Measurements from ENCODE around the gene MTIF3. TPM values are rescaled to one million over a fixed set of nuclear protein-coding genes. Genes with fewer than 3 reads are reported as not detected.

MTIF3 gene
- total and polyA plus RNA-seq, 7 donors = 64.3 to 125 (median 84.4) TPM

DNA sequence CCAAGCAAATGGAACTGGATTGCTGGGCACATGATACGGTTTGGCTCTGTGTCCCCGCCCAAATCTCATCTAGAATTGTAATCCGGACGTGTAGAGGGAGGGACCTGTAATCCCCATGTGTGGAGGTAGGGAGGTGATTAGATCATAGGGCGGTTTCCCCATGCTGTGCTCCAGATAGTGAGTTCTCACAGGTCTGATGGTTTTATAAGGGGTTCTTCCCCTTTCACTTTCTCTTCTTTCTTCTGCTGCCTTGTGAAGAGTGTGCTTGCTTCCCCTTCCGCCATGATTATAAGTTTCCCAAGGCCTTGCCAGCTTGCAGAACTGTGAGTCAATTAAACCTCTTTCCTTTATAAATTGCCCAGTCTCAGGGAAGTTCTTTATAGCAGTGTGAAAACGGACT is 32.6 kb upstream of the MTIF3 start:
- Histone ChIP-seq H3K4me1 (peaks cover 0 to 7% (median 0%) of the 10 kb centered on the region in 4 donors), H3K27ac (no peak overlapping the region), H3K36me3 (no peaks in the 10 kb centered on the region), H3K9me3 (peaks cover 0 to 2% (median 0%) of the 10 kb centered on the region in 4 donors), H3K4me3 (no peak overlapping the region), H3K27me3 (no peaks in the 10 kb centered on the region)
- DNase-seq = no peak
- TF ChIP-seq, protein P1, sequence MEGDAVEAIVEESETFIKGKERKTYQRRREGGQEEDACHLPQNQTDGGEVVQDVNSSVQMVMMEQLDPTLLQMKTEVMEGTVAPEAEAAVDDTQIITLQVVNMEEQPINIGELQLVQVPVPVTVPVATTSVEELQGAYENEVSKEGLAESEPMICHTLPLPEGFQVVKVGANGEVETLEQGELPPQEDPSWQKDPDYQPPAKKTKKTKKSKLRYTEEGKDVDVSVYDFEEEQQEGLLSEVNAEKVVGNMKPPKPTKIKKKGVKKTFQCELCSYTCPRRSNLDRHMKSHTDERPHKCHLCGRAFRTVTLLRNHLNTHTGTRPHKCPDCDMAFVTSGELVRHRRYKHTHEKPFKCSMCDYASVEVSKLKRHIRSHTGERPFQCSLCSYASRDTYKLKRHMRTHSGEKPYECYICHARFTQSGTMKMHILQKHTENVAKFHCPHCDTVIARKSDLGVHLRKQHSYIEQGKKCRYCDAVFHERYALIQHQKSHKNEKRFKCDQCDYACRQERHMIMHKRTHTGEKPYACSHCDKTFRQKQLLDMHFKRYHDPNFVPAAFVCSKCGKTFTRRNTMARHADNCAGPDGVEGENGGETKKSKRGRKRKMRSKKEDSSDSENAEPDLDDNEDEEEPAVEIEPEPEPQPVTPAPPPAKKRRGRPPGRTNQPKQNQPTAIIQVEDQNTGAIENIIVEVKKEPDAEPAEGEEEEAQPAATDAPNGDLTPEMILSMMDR (IDR thresholded peaks at IDR 0.05) = no peak
- TF ChIP-seq EP300 (IDR thresholded peaks at IDR 0.05) = no peak
- TF ChIP-seq POLR2AphosphoS5 (IDR thresholded peaks at IDR 0.05) = no peak
- no peak for TF ChIP-seq POLR2A (IDR thresholded peaks at IDR 0.05)
- intact Hi-C loops (cut with DNase I) = no loop called here
- 44 to 62% methylated on average over 7 of the region's 7 CpGs for WGBS, 2 donors

GRCh38 chr13:27481766-27482165 is 31.4 kb upstream of the MTIF3 start:
- intact Hi-C loops (cut with DNase I) = no loop called here
- Histone ChIP-seq H3K27me3 (no peaks in the 10 kb centered on the region), H3K36me3 (no peaks in the 10 kb centered on the region), H3K9me3 (peaks cover 0 to 2% (median 0%) of the 10 kb centered on the region in 4 donors), H3K27ac (no peak overlapping the region), H3K4me3 (no peak overlapping the region), H3K4me1 (no peaks in the 10 kb centered on the region)
- DNase-seq = no peak
- WGBS, 2 donors = 37 to 50% methylated on average over 11 of the region's 11 CpGs
- no peak for TF ChIP-seq EP300 (IDR thresholded peaks at IDR 0.05)
- TF ChIP-seq POLR2A (IDR thresholded peaks at IDR 0.05) = no peak
- TF ChIP-seq, protein P1 (IDR thresholded peaks at IDR 0.05) = peak in 2 of 4 experiments; percentile 12 to 31

- DNase-seq = no peak
- WGBS, 2 donors = 49 to 50% methylated on average over 10 of the region's 10 CpGs
- no peaks in the 10 kb centered on the region for H3K36me3 ChIP-seq
- no peaks in the 10 kb centered on the region for H3K27me3 ChIP-seq
- H3K4me1 ChIP-seq = no peaks in the 10 kb centered on the region
- intact Hi-C loops (cut with DNase I) = no loop called here
- no peak overlapping the region for H3K27ac ChIP-seq
- H3K4me3 ChIP-seq = no peak overlapping the region
- TF ChIP-seq, protein P1 (IDR thresholded peaks at IDR 0.05) = no peak
- TF ChIP-seq EP300 (IDR thresholded peaks at IDR 0.05) (no peak), POLR2AphosphoS5 (IDR thresholded peaks at IDR 0.05) (no peak), POLR2A (IDR thresholded peaks at IDR 0.05) (no peak)
- peaks cover 0 to 2% (median 0%) of the 10 kb centered on the region in 4 donors for H3K9me3 ChIP-seq
Measured at GRCh38 chr13:27476943-27477703, 26.8 kb upstream of the MTIF3 start.

DNA sequence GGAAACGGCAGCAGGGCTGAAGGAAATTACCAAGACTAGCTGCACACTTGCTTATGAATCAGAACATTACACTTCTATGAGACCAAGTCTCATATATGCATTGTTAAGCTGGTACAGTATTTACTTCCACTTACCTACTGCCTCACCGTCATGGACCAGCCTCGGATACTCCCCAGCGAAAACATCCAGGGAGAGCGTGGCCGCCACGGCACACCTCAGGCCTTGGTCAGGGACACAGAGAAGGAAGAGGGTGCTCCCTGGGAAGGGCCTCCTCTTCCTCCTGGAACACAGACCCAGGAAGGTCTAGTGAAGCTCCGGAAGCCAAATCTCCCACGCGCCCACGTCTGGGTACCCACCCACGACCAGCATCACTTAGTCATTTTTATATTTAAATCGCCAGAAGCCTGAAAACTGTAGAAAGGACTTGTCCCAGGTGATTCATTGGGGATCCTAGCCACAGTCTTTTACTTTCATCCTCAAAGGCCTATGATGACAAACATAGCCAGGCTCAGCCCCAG is 24.4 kb upstream of the MTIF3 start:
- Histone ChIP-seq H3K27ac (no peak overlapping the region), H3K4me1 (no peaks in the 10 kb centered on the region), H3K27me3 (no peaks in the 10 kb centered on the region), H3K36me3 (no peaks in the 10 kb centered on the region), H3K9me3 (no peaks in the 10 kb centered on the region), H3K4me3 (no peak overlapping the region)
- WGBS, 2 donors = 93 to 96% methylated on average over 13 of the region's 13 CpGs
- no peak for DNase-seq
- TF ChIP-seq POLR2A (IDR thresholded peaks at IDR 0.05) (no peak), EP300 (IDR thresholded peaks at IDR 0.05) (no peak), POLR2AphosphoS5 (IDR thresholded peaks at IDR 0.05) (no peak)
- TF ChIP-seq, protein P1 (IDR thresholded peaks at IDR 0.05) = no peak
- intact Hi-C loops (cut with DNase I) = no loop called here
